GM21737 (cell line): ENCODE results near the gene ATP5ME.
A peak's percentile ranks its signal among the peaks of the same experiment; 100 is the strongest.

Experiments
- ATAC-seq: cut with Tn5 transposase; IDR thresholded peaks from one replicate; pipeline ENCODE4 v1.9.1; 2021; ENCODE audit warnings: mild to moderate bottlenecking, moderate library complexity; ENCODE audit not compliant: unreplicated experiment

ATP5ME gene

DNA sequence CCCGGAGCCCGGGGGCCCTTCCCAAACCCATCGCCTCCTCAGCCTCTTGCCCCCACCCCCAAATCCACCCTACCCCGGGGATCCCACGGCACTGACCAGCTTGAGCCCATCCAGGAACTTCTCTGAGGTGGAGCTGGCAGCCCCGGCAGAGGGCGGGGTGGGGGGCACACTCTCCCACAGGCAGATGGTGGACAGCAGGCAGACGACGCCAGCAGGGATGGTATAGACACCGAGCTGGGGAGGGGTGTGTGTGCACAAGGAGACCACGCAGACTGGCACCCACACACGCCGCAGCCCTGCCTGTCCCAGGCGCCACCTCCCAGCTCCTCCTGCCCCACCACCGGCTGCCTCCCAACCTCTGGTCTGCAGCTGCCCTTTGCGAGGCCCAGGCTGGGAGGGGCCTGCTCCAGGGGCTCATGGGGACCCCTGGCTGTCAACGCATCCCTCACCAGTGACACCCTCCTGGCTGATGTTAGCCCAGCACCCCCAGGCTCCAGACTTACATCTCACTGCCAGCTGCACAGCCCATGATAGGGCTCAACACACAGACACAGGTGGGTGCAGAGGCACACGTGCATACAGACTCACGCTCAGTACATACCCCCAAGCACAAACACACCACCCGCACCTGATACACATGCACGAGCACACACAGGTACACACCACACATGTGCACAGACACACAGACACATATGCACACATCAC, 10.7 kb upstream of the ATP5ME start:
- no peak for ATAC-seq

DNA sequence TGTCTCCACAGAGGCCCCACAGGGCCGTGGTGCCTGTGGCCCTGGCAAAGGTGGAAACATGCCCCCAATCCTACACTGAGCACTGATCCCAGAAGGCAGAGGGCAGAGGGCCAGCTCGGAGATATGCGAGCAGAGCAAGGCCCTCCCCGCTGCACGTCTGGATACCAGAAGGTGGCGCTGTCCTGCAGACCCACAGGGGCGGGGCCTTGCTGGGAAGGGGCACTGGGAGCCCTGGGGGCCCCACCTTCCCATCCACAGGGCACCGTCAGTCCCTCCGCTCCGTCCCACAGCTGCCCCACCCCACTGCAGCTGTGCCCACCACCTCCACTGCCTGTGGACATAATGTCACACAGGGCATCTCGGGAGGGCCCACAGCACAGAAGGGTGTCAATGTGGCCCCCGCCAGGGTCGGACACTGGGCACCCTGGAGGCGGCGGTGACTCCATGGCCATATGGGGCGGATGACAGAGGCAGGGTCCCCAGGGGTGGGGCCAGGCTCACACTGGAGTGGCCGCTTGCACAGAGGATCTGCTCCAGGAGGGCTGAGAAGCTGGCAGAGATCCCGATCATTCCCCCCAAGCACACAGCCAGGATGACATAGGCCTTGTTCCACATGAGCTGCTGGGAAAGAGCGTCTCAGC, 10.0 kb upstream of the ATP5ME start:
- ATAC-seq, result no peak

GRCh38 chr4:683247-683897, 9.3 kb upstream of the ATP5ME start:
- ATAC-seq, result no peak

GRCh38 chr4:682490-683172, 8.6 kb upstream of the ATP5ME start:
- ATAC-seq, result no peak

DNA sequence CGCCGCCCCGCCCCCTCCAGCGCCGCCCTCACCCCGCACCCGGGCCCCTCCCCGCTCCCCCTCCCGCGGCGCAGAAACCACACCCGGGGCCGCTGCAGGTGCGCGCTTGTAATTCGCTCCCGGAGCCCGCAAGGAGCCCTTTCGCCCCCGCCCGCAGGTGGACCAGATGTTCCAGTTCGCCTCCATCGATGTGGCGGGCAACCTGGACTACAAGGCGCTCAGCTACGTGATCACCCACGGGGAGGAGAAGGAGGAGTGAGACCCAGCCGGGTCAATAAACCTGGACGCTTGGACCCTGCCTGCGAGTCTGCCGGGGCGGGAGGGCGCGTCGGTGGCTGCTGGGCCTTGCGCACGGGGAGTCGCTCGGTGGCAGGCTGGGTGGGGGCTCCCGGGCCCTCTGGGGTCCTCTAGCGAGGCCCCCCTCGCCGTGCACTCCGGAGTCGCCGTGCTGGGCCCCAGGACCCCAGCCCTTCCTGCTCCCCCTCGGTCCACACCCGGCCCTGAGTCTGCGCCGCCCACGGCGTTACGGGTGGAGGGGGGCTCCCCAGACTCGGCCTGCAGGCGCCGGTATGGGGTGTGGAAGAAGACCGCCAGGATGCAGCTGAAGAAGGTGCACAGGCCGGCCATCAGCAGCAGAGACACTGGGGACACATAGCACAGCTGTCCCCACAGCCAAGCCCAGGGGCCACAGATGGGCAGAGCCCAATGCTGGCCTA, 7.8 kb upstream of the ATP5ME start:
- ATAC-seq, result no peak

GRCh38 chr4:680928-681645, 7.0 kb upstream of the ATP5ME start:
- ATAC-seq, result no peak

DNA sequence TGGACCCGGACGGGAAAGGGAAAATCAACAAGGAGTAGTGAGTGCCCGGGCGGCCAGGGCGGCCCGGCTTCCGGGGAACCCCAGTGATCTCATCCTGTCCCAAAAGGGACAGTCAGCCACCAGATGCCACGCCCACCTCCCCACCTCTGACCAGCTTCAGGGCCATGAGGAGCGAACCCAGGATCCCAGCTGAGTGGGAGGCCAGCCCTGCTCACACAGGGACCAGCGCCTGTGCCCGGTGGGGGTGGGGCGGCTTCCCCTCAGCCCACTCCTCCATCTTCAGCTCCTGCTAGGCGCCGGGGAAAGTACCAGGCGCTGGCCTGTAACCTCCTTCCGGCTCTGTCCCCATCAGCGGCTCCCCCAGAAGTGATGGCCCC, 6.5 kb upstream of the ATP5ME start:
- no peak for ATAC-seq

DNA sequence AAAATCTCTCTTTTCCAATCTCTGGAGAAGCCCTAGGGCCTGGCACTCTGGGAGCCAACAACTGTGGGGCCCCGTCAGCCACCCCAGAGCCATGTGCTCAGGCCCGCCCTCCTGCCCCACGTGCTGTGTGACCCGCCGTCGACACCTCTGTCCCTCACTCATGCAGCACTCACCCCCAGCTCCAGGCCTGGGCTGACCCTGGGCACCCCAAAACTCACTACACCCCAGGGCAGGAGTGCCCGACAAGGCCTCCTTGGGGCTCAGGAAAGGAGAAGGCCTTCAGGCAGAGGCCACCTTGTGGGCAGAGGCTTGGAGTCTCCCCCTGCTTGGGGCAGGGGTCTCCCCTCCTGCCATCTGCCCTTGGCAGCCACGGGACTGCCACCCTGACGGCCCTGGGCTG, 6.0 kb upstream of the ATP5ME start:
- ATAC-seq, result no peak

DNA sequence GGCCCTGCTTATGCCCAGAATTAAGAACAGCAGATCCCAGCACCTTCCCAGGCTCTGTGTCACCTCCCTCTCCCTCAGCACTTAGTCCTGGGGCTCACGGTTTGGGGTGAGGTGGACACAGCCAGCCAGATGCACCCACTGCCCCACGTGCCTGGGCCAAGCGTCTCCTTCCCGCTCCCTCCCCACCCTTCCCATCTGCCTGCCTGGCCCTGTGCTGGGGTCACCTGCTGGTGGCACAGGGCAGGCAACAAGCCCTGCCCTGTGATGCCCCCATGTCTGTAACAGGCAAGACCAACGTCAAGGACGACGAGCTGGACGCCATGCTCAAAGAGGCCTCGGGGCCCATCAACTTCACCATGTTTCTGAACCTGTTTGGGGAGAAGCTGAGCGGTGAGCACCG, 5.6 kb upstream of the ATP5ME start:
- no peak for ATAC-seq

GRCh38 chr4:679104-679481, 5.0 kb upstream of the ATP5ME start:
- no peak for ATAC-seq

DNA sequence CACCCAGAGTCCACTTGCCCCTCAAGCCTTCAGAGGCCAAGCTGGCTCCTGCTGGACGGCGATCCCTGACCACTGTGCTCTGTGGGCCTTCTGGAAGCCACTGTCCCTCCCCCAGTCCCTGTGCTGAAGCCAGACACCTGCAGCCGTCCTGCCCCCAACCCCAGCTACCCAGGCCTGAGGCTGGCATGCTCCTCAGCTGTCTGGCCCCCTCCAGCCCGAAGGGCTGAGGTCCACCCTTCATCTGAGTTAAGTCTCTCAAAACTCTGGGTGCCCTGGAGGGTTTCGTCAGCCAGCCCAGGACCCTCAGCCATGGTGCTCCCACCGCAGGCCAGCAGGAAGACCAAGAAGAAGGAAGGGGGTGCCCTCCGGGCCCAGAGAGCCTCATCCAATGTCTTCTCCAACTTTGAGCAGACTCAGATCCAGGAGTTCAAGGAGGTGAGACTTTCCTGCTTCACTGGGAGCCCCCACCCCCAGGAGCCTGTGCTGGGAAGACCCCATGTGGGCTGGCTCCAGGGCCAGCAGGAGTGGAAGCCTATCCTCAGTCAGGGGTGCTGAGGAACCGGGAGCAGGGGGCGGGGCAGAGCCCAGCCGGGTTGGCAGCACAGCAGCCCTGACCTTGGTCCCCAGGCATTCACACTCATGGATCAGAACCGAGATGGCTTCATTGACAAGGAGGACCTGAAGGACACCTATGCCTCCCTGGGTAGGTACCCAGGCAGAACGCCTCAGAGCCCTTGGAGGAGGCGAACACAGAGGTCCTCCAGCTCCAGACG, 4.4 kb upstream of the ATP5ME start:
- ATAC-seq, result no peak

- ATAC-seq, result no peak
Observed at GRCh38 chr4:677431-678293, 3.6 kb upstream of the ATP5ME start.

- no peak for ATAC-seq
Observed at GRCh38 chr4:676871-677235, 2.8 kb upstream of the ATP5ME start.

GRCh38 chr4:675980-676870, 2.1 kb upstream of the ATP5ME start:
- ATAC-seq, result peak; percentile 20

GRCh38 chr4:675036-675882, 1.2 kb upstream of the ATP5ME start:
- peak; percentile 4 for ATAC-seq

DNA sequence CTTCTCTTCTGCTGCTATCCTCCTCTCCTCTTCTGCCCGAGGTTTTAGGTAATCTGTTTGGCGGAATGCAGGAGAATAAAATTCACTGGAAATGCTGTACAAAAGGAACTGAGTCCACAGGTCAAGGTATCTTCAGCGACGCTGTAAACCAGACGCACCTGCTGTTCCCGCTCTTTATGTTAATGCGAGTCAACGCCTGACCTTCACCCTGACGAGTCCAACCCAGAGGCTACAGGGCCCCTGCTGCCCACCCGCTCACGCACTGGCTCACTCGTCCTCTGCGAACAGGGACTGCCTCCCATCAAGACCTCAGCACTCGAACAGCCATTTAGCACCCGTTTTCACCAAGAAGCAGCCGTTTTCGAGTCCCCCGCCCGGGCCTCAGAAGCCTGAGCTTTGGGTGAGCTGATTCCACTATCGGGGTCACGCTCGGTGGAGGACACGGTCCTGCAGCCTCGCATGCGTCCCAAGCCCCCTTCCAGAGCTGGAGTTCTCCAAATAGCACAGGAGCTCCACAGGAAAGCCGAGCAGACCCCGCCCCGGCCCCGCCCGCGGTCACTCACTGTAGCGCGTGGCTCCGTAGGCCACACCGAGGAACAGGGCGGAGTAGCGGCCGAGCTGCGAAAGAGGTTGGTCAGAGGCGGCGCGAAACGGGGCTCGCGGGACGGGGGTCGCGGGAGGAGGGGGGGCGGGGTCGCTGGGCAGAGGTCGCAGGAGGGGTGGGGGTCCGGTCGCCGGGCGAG, 556 bp downstream of the ATP5ME start:
- no peak for ATAC-seq
